ENCODE results near the gene MS4A10.
A peak's percentile ranks its signal among the peaks of the same experiment; 100 is the strongest.

MS4A10 gene

DNA sequence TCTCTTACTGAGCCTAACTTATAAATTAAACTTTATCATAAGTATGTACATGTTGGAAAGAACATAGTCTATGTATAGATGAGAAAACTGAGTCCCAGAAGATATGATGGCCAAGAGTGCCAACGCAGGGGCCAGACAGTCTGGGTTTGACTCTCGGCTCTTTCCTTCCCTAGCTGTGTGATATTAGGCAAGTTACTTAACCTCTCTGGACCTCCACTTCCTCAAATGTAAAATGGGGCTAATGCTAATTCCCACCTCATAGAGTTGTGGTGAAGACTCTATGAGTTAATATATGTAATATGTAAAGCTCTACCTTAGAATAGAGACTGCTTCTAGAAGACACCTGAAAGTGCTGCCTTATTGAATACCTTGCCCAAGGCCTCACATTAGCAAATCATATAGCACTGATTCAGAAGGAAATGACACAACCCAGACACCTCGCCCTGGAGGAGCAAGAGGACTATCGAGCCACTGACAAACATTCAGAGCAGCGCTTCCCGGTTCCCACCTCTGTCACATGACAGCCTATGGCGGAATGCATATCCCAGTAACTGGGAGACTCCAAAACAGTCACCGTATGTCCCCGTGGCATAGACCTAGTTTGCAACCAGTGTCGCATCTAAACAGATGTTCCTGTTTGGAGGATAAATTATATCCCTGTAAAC, 45.5 kb downstream of the MS4A10 start:
- no peak for DNase-seq

DNA sequence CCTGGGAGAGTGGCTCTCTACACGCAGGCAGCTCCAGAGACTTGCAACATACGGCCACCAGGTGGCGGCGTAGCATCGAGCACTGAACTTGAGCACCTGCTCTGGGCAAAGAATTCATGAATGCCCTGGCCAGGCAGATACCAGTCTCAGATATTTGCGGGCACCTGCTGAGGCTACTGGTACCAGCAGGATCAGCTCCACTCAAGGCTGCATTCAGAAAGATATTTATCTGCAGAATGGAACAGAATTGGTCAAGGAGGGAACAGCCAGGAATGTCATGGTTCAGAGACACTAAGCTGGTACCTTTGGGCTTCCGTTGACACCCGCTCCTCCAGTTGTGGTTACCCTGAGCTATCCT, 46.0 kb downstream of the MS4A10 start:
- DNase-seq: peak; percentile 91

DNA sequence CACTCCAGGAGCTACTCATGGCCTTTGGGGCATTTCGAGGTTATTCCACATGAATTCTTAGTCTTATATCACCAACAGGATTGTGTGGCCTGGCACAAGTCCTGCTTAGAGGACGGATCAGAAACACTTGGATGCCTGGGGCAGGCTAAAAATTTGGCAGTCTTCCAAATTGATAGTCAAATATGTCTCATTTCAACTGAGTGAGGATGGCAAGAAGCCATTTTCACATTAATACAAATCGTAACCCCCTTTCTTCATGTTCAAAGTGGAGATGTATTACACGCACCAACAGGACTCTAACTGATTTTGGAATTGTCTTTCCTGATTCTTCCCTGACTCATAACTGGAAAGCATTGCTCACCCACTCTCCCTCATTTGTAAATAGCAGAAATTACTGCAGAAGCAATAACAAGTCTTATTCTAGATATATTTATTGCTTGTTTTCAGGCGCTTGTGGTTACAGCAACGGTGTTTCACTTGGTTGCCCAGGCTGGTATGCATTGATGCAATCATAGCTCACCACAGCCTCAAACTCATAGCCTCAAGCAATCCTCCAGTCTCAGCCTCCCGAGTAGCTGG, 46.5 kb downstream of the MS4A10 start:
- DNase-seq: peak; percentile 53

DNA sequence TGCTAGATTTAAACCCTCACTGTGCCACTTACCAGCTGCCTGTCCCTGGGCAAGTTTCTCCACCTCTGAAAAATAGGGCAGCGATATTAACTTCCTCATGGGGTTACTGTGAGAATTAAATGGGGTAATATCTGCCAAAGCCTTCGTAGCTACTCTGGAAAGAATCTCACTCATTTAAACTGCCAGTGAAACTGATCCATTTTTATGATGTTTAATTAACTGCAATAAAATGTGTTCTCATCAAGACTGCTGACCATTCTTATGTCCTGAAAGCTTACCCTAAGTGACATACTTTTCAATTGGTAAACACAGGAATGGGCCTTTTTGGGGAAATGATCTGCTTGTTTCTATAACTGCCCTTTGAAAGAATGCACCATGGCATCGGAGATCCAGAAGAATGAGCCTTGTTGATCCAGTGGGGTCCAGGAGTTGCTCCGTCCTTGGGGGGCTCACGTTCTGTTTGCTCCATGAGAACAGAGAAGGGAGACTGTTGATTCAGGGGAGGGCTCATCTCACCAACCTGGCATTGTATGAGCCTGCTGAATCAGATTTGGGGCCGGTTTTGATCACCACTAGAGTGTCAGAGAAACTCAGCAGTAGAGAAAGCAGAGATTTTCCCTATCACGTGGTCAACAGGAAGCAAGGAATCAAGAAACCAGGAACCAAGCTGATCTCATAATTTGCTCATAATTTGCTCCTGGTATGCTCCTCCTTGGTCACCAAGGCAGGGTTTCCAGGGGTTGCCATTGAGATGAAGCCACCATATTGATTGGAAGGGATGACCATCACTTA, 49.8 kb downstream of the MS4A10 start:
- DNase-seq: no peak

DNA sequence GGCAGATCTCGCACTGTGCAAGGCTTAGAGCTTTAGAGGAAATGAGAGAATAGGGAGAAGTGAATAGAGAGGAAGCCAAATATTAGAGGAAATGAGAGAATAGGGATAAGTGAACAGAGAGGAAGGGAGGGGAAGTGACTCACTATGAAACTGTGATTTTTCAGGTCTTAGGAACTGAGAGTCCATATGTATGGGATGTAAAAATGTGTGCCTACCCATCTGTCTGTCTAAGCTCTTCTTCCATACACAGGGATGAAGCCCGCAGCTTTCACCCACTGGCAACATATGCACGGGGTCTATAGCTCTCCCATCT, 50.4 kb downstream of the MS4A10 start:
- DNase-seq: no peak

DNA sequence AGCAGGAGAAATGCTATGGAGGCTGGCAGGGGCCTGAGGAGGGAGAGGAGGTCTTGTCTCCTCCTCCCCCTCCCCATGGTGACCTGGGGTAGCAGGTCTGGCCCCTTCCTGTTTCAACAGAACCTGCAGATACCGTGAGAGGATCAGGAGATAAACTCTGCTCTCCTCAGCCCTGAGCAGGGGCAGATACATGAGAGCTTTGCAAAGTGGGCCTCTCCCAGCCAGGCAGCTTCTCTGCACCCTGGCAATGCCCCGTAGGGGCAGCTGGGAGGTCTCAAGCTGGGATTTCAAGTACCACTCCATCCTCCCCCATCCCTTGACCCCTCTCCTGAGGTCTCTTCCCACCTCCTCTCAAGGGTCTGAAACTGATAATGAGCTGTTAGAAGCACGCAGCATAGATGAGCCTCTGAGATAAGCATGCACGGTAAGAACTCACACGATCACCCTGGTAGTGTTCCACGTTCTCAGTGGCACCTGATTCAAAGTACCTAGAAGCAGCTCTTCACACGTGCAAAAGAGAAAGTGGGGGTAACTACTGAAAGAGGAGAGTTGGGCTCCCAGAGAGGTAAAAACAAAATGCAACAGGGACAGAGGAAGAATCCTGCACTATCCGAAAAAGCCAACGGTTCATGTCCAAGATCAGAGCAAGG, 51.9 kb downstream of the MS4A10 start:
- DNase-seq: no peak

DNA sequence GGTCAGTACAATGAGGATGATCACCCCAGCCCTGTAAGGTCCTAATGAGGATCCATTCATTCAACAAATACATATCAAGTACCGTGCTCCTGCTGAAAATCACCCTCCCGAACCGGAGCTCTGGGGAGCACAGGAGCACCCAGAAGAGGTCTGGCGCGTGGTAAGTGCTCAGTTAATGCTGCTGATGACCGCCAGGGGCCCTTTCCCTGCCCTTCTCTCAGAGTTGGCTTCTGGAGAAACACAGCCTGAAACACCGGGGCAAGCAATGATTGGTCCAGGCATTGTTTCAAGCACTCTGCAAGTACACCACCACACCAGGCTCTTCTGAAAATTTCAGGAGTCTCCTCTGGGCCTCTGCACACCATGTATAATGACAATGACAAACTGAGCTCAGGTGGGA, 53.0 kb downstream of the MS4A10 start:
- DNase-seq: no peak

DNA sequence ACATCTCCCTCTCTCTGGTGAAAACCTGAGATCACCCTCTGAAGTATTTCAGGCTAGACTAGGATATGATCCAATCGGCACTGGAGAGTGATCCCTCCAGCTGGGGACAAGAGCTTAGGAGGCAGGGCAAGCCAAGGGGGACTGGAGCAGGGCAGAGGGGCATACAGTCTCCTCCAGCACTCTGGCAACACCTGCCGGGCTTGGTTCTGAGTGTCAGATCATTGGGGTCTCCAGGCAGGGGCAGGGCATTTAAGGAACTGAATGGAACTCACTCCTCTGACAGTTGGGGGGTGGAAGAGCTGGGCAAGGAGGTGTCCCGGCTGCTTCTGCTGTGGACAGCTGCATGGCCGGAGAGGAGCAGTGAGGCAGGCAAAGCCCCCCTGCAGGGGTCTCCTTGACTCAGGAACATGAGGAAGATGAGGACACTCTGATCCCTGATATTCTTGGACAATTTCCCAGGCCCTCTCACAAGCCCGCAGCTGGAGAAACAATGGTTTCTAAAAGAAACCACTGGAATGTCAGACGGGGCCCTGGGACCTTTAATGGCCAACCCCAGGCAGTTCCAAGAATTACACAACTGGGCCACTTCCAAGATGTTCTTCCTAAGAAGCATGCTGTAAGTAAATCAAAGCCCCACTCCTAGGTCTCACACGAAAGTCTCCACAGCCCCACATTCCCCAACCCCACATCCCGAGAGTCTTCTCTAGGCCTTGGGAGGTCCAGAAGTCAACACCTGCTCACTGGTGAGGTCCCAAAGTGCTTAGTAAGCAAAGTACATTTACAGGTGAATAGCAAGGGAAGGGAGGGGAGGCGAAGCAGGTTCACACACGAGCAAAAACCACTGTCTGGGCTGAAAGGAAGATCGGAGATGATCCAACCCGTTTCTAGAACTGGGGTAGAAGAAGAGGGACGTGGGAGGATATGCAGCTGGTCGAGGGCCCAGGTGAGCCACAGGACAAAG, 55.6 kb downstream of the MS4A10 start:
- no peak for DNase-seq

GRCh38 chr11:60841797-60842667, 56.9 kb downstream of the MS4A10 start, which contains the start of gene CCDC86:
Gene CCDC86, plus strand, starts transcription at chr11:60842113. Its CDS starts 12 bp downstream, at chr11:60842125.
- peak; percentile 95 for DNase-seq

GRCh38 chr11:60842668-60843600, 57.8 kb downstream of the MS4A10 start:
- no peak for DNase-seq

GRCh38 chr11:60844045-60844869, 59.1 kb downstream of the MS4A10 start:
- DNase-seq: no peak

GRCh38 chr11:60844870-60845221, 59.7 kb downstream of the MS4A10 start:
- DNase-seq: no peak

DNA sequence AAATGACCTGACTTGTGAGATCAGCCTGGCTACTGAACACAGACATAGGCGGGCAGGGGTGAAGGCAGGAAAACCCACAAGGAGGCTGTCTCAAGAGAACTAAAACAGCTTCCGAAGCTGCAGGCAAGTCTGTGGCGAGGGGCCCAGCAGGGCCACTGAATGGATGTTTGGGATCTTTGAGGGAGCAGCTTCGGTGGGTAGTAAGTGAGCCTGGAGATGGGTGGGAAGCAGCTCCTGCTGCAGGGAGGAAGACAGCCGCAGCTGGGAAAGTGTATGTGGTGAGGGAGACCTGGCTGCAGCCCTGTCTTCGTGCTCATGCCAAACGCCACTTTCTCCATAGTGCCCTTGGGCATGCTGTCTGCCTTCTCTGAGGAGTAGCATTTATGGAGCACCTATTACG, 60.2 kb downstream of the MS4A10 start:
- DNase-seq: no peak

DNA sequence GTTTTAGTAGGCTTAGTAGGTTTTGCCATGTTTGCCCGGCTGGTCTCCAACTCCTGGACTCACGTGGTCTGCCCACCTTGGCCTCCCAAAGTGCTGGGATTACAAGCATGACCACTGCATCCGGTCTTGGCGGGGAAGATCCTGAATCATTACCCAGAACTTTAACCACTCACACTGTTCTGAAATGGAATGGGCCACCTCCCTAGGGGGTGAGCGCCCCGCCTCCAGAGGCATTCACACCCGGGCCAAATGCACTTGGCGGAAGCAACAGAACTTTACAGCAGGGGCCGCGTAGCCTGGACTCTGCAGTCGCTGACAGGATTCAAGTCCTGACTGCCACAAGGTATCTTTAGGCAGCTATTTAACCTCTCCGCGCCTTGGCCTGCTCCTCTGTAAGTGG, 62.1 kb downstream of the MS4A10 start:
- no peak for DNase-seq

GRCh38 chr11:60847896-60848295, 62.8 kb downstream of the MS4A10 start:
- no peak for DNase-seq

GRCh38 chr11:60848714-60849151, 63.6 kb downstream of the MS4A10 start:
- DNase-seq: no peak

DNA sequence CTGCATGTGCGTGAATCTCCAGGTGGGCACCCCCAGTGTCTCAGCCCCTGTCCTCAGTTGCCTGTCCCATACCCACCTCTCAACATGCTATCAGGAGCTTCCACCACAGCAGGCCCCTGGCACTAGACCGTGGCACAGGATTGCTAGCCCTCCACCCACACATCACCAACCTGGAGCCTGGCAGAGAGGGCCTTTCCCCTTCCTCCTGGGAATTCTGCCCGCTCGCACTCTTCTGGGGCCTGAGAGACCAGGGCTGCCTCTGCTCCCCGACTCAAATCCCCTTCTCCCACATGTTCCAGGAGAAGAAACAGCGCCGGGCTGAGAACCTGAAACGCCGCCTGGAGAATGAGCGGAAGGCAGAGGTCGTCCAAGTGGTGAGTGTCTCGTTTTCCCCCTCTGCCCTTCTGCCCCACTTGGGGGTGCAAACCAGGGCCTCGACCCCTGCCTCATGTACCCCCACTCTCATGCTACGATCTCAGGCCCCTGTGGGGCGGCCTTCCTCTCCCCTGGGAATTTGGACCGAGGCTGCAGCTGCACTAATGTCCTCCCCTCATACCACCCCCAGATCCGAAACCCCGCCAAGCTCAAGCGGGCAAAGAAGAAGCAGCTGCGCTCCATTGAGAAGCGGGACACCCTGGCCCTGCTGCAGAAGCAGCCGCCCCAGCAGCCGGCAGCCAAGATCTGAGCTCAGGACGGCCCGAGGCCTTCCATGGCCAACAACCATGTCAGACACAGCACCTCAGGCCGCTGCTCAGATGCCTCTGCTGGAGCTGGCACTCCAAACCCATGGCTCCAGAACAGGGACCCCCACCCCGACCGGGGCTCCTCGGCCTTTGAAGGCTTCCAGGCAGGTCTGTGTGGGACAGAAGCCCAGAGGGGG, 64.7 kb downstream of the MS4A10 start:
- DNase-seq: no peak
